ENCODE results near the gene FAU.

Gene FAU

GRCh38 chr11:65090628-65091027 lies 31.3 kb downstream of the FAU start:
- Histone ChIP-seq H3K4me3 (replicated peaks; ENCODE audit: low read depth, low read length) (no peak overlapping the region), H3K36me3 (ENCODE audit: control insufficient read depth, insufficient read depth, low read length) (peaks cover 26% of the 10 kb centered on the region), H3K27me3 (replicated peaks; ENCODE audit: control insufficient read depth, insufficient read depth, low read length) (no peaks in the 10 kb centered on the region)
- TF ChIP-seq CTCF (IDR thresholded peaks at IDR 0.05; ENCODE audit: insufficient read depth, low read length, poor library complexity, severe bottlenecking) = no peak
- no peak for DNase-seq (ENCODE audit: extremely low read depth, insufficient read length)

GRCh38 chr11:65089621-65090020 lies 32.3 kb downstream of the FAU start:
- no peak for TF ChIP-seq CTCF (IDR thresholded peaks at IDR 0.05; ENCODE audit: insufficient read depth, low read length, poor library complexity, severe bottlenecking)
- H3K36me3 ChIP-seq (ENCODE audit: control insufficient read depth, insufficient read depth, low read length) = peaks cover 26% of the 10 kb centered on the region
- no peak for DNase-seq (ENCODE audit: extremely low read depth, insufficient read length)
- H3K4me3 ChIP-seq (replicated peaks; ENCODE audit: low read depth, low read length) = no peak overlapping the region
- no peaks in the 10 kb centered on the region for H3K27me3 ChIP-seq (replicated peaks; ENCODE audit: control insufficient read depth, insufficient read depth, low read length)

- Histone ChIP-seq H3K4me3 (replicated peaks; ENCODE audit: low read depth, low read length) (no peak overlapping the region), H3K36me3 (ENCODE audit: control insufficient read depth, insufficient read depth, low read length) (peaks cover 26% of the 10 kb centered on the region), H3K27me3 (replicated peaks; ENCODE audit: control insufficient read depth, insufficient read depth, low read length) (no peaks in the 10 kb centered on the region)
- TF ChIP-seq CTCF (IDR thresholded peaks at IDR 0.05; ENCODE audit: insufficient read depth, low read length, poor library complexity, severe bottlenecking) = no peak
- no peak for DNase-seq (ENCODE audit: extremely low read depth, insufficient read length)
Measured at GRCh38 chr11:65087827-65088226, 34.1 kb downstream of the FAU start.

- H3K4me3 ChIP-seq (replicated peaks; ENCODE audit: low read depth, low read length) = no peak overlapping the region
- DNase-seq (ENCODE audit: extremely low read depth, insufficient read length) = no peak
Measured at GRCh38 chr11:65087216-65087615, 34.7 kb downstream of the FAU start.

GRCh38 chr11:65086809-65087208 lies 35.1 kb downstream of the FAU start:
- no peak overlapping the region for H3K4me3 ChIP-seq (replicated peaks; ENCODE audit: low read depth, low read length)
- H3K36me3 ChIP-seq (ENCODE audit: control insufficient read depth, insufficient read depth, low read length) = peaks cover 26% of the 10 kb centered on the region
- no peak for DNase-seq (ENCODE audit: extremely low read depth, insufficient read length)
- no peak for TF ChIP-seq CTCF (IDR thresholded peaks at IDR 0.05; ENCODE audit: insufficient read depth, low read length, poor library complexity, severe bottlenecking)
- no peaks in the 10 kb centered on the region for H3K27me3 ChIP-seq (replicated peaks; ENCODE audit: control insufficient read depth, insufficient read depth, low read length)

More at GRCh38 chr11:65087216-65087615, 34.7 kb downstream of the FAU start:
- peaks cover 26% of the 10 kb centered on the region for H3K36me3 ChIP-seq (ENCODE audit: control insufficient read depth, insufficient read depth, low read length)
- TF ChIP-seq CTCF (IDR thresholded peaks at IDR 0.05; ENCODE audit: insufficient read depth, low read length, poor library complexity, severe bottlenecking) = no peak
- H3K27me3 ChIP-seq (replicated peaks; ENCODE audit: control insufficient read depth, insufficient read depth, low read length) = no peaks in the 10 kb centered on the region

- no peak for TF ChIP-seq CTCF (IDR thresholded peaks at IDR 0.05; ENCODE audit: insufficient read depth, low read length, poor library complexity, severe bottlenecking)
- Histone ChIP-seq H3K36me3 (ENCODE audit: control insufficient read depth, insufficient read depth, low read length) (peaks cover 26% of the 10 kb centered on the region), H3K27me3 (replicated peaks; ENCODE audit: control insufficient read depth, insufficient read depth, low read length) (no peaks in the 10 kb centered on the region), H3K4me3 (replicated peaks; ENCODE audit: low read depth, low read length) (no peak overlapping the region)
- no peak for DNase-seq (ENCODE audit: extremely low read depth, insufficient read length)
Measured at GRCh38 chr11:65085446-65085845, 36.5 kb downstream of the FAU start.

Data from GM06990 (cell line).